Fibroblast of pulmonary artery (primary cell): ENCODE results near the gene NKX6-1.
A peak's percentile ranks its signal among the peaks of the same experiment; 100 is the strongest.

Experiments
- DNase-seq: peaks from one replicate; pipeline ENCODE4 v3.0.0-alpha.2; 2010; ENCODE audit warnings: low read depth
- H3K4me3 ChIP-seq: replicated peaks from 2 replicates; pipeline ENCODE4 v1.5.1; 2011; ENCODE audit warnings: low read depth, mild to moderate bottlenecking, control low read depth, low read length, moderate library complexity
- TF ChIP-seq, protein P1 (sequence below): IDR thresholded peaks from 2 replicates; pipeline ENCODE4 v1.5.1; 2011; ENCODE audit warnings: mild to moderate bottlenecking, control low read depth, low read length, inconsistent platforms; ENCODE audit errors: missing control alignments

The NKX6-1 gene

DNA sequence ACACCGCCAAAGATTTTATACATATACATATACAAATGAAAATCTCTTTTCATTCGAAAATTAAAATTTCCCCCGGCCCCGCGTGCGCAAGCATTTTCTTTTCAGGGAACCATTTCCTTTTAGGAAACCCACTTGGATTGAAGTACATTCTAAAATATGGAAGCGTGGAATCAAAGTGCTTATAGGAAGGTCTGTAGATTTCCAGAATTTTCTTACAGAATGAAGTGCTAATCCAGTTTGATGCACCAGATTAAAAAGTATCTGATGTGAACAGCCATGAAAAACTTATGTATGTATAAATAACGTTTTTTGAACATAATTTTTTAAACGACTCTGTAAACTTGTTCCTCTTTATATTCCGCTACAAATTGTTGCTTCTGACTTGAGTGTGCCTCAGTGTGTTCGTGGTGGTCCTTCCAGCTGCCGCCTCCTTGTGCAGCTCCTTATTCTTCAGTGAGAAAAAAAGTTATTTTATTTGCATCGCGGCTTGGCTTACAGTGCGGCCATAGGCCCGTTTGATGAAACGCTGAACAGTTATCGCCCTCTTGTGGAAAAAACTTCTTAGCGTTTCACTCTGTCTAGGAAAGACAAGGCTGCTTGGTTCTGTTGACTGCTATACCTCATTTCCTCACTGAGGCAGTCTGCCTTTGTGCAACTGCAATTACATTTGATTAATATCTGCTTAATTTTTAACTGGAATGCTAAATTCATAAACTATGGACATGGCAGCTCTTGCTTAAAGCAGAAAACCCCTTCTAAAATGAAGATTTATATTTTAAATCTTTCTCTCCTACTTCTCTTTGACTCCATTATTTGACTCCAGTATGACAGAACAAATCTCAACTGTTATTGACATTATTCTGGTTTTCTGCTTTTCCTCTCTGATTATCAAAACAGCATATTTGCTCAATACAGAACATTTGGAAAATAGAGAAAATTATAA is 4.7 kb upstream of the NKX6-1 start:
- TF ChIP-seq, protein P1, sequence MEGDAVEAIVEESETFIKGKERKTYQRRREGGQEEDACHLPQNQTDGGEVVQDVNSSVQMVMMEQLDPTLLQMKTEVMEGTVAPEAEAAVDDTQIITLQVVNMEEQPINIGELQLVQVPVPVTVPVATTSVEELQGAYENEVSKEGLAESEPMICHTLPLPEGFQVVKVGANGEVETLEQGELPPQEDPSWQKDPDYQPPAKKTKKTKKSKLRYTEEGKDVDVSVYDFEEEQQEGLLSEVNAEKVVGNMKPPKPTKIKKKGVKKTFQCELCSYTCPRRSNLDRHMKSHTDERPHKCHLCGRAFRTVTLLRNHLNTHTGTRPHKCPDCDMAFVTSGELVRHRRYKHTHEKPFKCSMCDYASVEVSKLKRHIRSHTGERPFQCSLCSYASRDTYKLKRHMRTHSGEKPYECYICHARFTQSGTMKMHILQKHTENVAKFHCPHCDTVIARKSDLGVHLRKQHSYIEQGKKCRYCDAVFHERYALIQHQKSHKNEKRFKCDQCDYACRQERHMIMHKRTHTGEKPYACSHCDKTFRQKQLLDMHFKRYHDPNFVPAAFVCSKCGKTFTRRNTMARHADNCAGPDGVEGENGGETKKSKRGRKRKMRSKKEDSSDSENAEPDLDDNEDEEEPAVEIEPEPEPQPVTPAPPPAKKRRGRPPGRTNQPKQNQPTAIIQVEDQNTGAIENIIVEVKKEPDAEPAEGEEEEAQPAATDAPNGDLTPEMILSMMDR: peak; percentile 83
- H3K4me3 ChIP-seq: no peak overlapping the region
- DNase-seq: peak; percentile 79

DNA sequence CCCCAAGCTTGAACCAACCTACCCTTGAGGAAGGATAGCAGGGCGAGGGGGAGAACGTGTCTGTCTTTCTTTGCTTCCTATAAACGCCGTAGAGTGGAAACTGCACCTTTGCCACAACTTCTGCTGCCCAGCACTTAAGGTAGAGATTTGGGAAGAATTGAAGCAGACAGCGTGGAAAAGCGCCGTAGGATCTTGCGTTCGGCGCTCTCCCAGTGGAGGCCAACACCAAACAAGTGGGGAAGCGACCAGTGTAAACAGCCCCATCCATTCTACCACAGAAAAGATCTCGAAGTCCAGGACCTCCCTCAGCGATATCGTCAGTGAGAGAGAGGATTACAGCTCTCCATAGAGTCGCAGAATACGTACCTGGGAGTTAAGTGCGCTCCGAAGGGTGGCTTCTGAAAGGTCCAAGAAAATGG is 3.9 kb upstream of the NKX6-1 start:
- TF ChIP-seq, protein P1: no peak
- DNase-seq: no peak
- no peak overlapping the region for H3K4me3 ChIP-seq

GRCh38 chr4:84502333-84502954 is 3.4 kb upstream of the NKX6-1 start:
- TF ChIP-seq, protein P1: no peak
- no peak for DNase-seq
- no peak overlapping the region for H3K4me3 ChIP-seq

GRCh38 chr4:84501721-84502267 is 2.7 kb upstream of the NKX6-1 start:
- DNase-seq: no peak
- TF ChIP-seq, protein P1: no peak
- no peak overlapping the region for H3K4me3 ChIP-seq

GRCh38 chr4:84501202-84501503 is 2.1 kb upstream of the NKX6-1 start:
- TF ChIP-seq, protein P1: no peak
- DNase-seq: no peak
- no peak overlapping the region for H3K4me3 ChIP-seq

GRCh38 chr4:84500386-84501201 is 1.5 kb upstream of the NKX6-1 start:
- TF ChIP-seq, protein P1: no peak
- H3K4me3 ChIP-seq: no peak overlapping the region

More at GRCh38 chr4:84500386-84501201, 1.5 kb upstream of the NKX6-1 start:
- no peak for DNase-seq
